Fibroblast of pulmonary artery (primary cell): ENCODE data around the gene NEK5.
A peak's percentile ranks its signal among the peaks of the same experiment; 100 is the strongest.
"Not testable (repeated sequence)": the region's sequence is repeated elsewhere in the genome, so short reads cannot be mapped to it uniquely, and the experiment has no call there.

Source experiments
- DNase-seq: peaks from one replicate; pipeline ENCODE4 v3.0.0-alpha.2; 2010; ENCODE audit warnings: low read depth
- H3K4me3 ChIP-seq: replicated peaks from 2 replicates; pipeline ENCODE4 v1.5.1; 2011; ENCODE audit warnings: low read depth, mild to moderate bottlenecking, control low read depth, low read length, moderate library complexity
- TF ChIP-seq, protein P1 (sequence below): IDR thresholded peaks from 2 replicates; pipeline ENCODE4 v1.5.1; 2011; ENCODE audit warnings: mild to moderate bottlenecking, control low read depth, low read length, inconsistent platforms; ENCODE audit errors: missing control alignments

NEK5 gene

DNA sequence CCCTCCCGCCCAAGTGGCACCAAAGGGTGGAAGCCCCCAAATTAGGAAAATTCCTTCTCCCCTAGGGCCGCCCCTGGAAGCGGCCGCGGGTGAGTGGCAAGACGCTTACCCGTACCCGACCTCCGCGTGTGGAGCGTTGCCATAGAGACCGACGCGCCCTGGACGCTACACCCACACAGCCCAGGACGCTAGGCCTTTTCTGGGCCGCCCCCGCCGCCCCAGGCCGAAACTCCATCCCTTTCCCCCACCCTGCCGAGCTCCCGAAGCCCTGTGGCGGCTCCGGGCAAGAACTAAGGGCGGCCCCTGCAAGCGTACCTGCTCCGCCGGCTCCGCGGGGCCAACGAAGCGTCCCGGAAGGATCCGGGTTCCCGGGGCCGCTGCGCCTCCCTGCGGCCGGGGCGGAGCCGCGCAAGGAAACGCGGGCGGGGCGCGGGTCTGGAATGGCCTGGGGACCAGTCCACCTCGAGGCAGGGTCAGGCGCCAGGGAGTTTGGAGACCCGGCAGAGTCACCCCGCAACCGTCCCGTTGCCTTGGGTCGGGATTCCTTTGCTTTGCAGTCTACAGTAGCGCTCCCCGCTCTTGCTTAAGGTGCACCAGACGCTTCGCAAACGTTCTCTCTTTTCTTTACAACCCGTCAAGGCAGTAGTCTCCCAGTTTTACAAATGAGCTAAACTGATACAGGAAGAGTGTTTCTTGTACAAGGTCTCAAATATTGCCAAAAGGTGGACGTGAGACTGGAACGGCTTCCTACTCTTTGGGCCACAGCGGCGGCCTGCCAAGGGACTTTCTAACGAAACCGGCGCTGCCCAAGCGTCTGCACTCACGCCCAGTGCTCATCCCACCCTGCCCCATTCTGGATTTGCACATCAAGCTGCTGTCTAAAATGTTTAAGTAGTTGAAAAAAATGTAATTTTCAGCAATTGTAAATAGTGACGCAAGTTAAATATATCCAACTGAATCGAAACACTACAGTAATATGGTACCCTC is at the start of gene NEK5:
Gene NEK5 (minus strand): TSS at position 360 of the 987 bp plus-strand sequence. CDS start 1,591 bp downstream, outside the sequence.
- TF ChIP-seq, protein P1, sequence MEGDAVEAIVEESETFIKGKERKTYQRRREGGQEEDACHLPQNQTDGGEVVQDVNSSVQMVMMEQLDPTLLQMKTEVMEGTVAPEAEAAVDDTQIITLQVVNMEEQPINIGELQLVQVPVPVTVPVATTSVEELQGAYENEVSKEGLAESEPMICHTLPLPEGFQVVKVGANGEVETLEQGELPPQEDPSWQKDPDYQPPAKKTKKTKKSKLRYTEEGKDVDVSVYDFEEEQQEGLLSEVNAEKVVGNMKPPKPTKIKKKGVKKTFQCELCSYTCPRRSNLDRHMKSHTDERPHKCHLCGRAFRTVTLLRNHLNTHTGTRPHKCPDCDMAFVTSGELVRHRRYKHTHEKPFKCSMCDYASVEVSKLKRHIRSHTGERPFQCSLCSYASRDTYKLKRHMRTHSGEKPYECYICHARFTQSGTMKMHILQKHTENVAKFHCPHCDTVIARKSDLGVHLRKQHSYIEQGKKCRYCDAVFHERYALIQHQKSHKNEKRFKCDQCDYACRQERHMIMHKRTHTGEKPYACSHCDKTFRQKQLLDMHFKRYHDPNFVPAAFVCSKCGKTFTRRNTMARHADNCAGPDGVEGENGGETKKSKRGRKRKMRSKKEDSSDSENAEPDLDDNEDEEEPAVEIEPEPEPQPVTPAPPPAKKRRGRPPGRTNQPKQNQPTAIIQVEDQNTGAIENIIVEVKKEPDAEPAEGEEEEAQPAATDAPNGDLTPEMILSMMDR: peak; percentile 38
- DNase-seq: peak; percentile 44

GRCh38 chr13:52177276-52177675 is 48.4 kb upstream of the NEK5 start:
- no peak overlapping the region for H3K4me3 ChIP-seq
- no peak for DNase-seq
- TF ChIP-seq, protein P1: no peak

More for the DNA sequence above, at the start of gene NEK5:
- H3K4me3 ChIP-seq: peak within 1 kb of the TSS; percentile 67

DNA sequence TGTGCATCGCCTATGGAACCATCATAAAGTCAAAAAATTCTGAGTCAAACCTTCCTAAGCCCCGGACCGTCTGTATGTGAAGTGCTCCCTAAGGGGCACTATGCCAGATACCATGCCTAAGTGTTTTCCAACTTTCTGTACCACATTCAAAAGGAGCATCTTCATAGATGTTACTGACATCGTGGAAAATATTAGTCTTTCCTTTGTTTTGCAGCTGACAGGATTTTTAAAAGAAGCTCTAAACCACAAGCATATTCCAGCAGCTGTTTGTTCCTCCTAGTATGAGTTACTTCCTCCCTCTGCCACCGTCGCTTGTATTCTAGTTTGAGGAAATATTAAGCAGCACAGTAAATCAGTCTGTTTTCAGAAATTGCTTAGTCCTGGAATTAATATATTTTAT is 45.1 kb upstream of the NEK5 start:
- not testable (repeated sequence) for DNase-seq, H3K4me3 ChIP-seq

DNA sequence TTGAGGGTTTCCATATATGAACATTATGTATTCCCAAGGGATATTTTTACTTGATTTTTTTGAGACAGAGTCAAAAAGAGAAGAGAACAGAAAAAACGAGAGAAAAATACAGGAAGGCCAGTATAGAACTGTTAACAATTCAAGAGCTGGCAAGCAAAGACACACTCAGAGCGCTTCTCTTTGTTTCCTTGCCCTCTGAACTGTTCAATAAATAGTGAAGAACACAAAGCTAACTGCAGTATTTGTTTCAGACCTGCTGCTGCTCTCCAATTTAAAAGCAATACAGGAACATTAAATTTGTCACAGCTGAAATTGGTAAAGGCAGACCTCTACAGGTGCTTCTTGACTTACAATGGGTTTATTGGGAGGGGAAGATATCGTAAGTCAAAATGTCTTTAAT is 44.5 kb upstream of the NEK5 start:
- H3K4me3 ChIP-seq: no peak overlapping the region
- no peak for DNase-seq
- TF ChIP-seq, protein P1: no peak

GRCh38 chr13:52171686-52172085 is 42.8 kb upstream of the NEK5 start:
- H3K4me3 ChIP-seq, DNase-seq: not testable (repeated sequence)

DNA sequence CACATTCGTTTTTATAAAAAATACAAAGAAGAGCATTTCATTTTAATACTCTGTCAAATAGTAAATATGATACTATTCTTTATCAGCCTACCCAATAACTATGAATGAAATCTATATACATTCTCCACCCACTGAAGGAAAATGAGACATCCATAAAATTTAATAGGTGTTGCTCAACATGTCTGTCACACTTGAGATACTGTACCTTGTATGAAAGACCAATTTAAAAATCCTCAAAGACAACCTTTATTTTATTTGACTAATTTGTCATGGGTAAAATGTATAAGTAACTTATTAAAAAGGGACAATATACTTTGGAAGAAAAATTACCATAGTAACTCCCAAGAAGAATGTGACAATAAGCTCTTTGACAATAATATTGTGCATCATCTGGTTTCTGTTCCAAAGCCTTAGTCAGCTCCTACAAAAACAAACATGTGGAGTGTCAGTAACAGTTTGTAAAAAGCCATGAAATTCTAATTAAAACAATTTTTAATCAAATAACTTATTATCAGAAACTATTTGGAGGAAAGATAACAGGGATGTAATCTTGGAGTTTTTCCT is 42.0 kb upstream of the NEK5 start:
- not testable (repeated sequence) for DNase-seq, H3K4me3 ChIP-seq

- TF ChIP-seq, protein P1: no peak
- no peak overlapping the region for H3K4me3 ChIP-seq
- DNase-seq: no peak
These were observed 41.0 kb upstream of the NEK5 start for GRCh38 chr13:52169839-52170238.

DNA sequence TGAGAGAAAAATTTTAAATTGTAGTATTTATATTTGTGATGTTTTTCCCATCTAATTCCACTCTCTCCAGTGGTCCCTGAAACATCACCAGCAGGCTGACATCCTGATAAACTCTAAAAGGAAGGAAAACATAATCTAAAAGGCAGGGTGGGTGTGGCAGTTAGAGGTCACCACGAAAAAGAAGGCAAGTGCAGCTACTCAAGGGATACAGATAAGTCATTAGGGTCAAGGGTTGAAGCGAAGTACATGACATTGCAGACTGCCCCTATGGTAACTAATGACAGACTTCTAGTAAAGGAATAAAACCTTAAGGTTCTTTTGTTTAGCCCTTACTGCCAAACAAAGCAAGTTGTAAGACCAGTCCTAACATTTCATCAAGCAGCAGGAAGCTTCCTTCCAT is 36.5 kb upstream of the NEK5 start:
- no peak for DNase-seq
- TF ChIP-seq, protein P1: no peak

More for the DNA sequence above, 36.5 kb upstream of the NEK5 start:
- no peak overlapping the region for H3K4me3 ChIP-seq
